Endothelial cell of umbilical vein (primary cell): ENCODE data around the gene PPP1R12C. TPM values are rescaled to one million over a fixed set of nuclear protein-coding genes. Genes with fewer than 3 reads are reported as not detected.
"Not testable (repeated sequence)": the region's sequence is repeated elsewhere in the genome, so short reads cannot be mapped to it uniquely, and the experiment has no call there.

Experiments
- BruUV-seq: library from RNA; stranded (reverse); fragments of 400-500 nt; replicated peaks from 2 replicates; lab custom pipeline; 2021; lab: Mats Ljungman, UMichigan
- CTCF ChIA-PET: fragments of 300-600, 350-600 bp; sonication (Branson Sonifier 250); formaldehyde crosslinking; loops from one replicate; lab custom pipeline; 2021; ENCODE audit warnings: antibody characterized with exemption, inconsistent platforms; lab: Charles Lee
- POLR2A ChIA-PET: fragments of 300-600, 350-600 bp; sonication (Branson Sonifier 250); formaldehyde crosslinking; loops from one replicate; lab custom pipeline; 2021; ENCODE audit warnings: antibody characterized with exemption, inconsistent platforms; lab: Charles Lee
- DNase-seq: peaks from one replicate; pipeline ENCODE4 v3.0.0-alpha.2; 2011; ENCODE audit warnings: low read depth, low spot score
- FAIRE-seq: peaks from 2 replicates; lab custom pipeline; 2011; peaks lifted over from hg19 to GRCh38; lab: Jason Lieb, UNC
- H2AFZ ChIP-seq: 2 replicates; pipeline ENCODE4 v1.6.0; 2012; ENCODE audit warnings: low read depth, low read length, control low read depth, inconsistent platforms
- H3K27ac ChIP-seq: 2 replicates; pipeline ENCODE4 v1.5.1; 2011; ENCODE audit warnings: low read depth, mild to moderate bottlenecking, control low read depth, low read length, moderate library complexity; ENCODE audit not compliant: insufficient read depth
- H3K27me3 ChIP-seq, 2 experiments: 2 replicates each; pipeline versions ENCODE4 v1.6.0 to v1.6.1; 2011; ENCODE audit warnings: low read length in 2 of 2, mixed read lengths in 1 of 2; ENCODE audit not compliant: control insufficient read depth in 2 of 2, insufficient read depth in 2 of 2
- H3K36me3 ChIP-seq, 2 experiments: 2 replicates in 1 of 2; 3 replicates in 1 of 2; pipeline ENCODE4 v1.5.1; 2011; ENCODE audit warnings: low read length in 2 of 2, mild to moderate bottlenecking in 1 of 2, moderate library complexity in 1 of 2; ENCODE audit not compliant: control insufficient read depth in 2 of 2, insufficient read depth in 2 of 2; ENCODE audit errors: extremely low read depth in 1 of 2
- H3K4me1 ChIP-seq: 3 replicates; pipeline ENCODE4 v1.5.1; 2011; ENCODE audit warnings: mild to moderate bottlenecking, low read length; ENCODE audit not compliant: control insufficient read depth, insufficient read depth; ENCODE audit errors: extremely low read depth
- H3K4me2 ChIP-seq: 2 replicates; pipeline ENCODE4 v1.6.1; 2011; ENCODE audit warnings: low read length, control low read depth, mixed read lengths; ENCODE audit not compliant: insufficient read depth
- H3K4me3 ChIP-seq, 3 experiments: fragments of 200-600 bp in 1 of 3; sonication (generic), shearing (Covaris generic) in 1 of 3; replicated peaks in 1 of 3; 2 replicates each; pipeline ENCODE4 v1.5.1; 2011 to 2016; ENCODE audit warnings: control low read depth in 3 of 3, low read length in 3 of 3, mild to moderate bottlenecking in 2 of 3, inconsistent platforms in 1 of 3, low read depth in 1 of 3, moderate library complexity in 1 of 3; ENCODE audit not compliant: insufficient read depth in 1 of 3
- H3K79me2 ChIP-seq: 2 replicates; pipeline ENCODE4 v1.6.0; 2012; ENCODE audit warnings: low read length, inconsistent platforms; ENCODE audit not compliant: control insufficient read depth, insufficient read depth
- H3K9ac ChIP-seq: replicated peaks from 2 replicates; pipeline ENCODE3; 2011; ENCODE audit warnings: low read length, control low read depth; ENCODE audit not compliant: insufficient read depth; ENCODE audit errors: extremely low read depth
- H3K9me1 ChIP-seq: replicated peaks from 3 replicates; pipeline ENCODE4 v1.6.0; 2011; ENCODE audit warnings: mild to moderate bottlenecking, low read length; ENCODE audit not compliant: control insufficient read depth, insufficient read depth; ENCODE audit errors: extremely low read depth
- H3K9me3 ChIP-seq: replicated peaks from 2 replicates; pipeline ENCODE4 v1.5.1; 2012; ENCODE audit warnings: low read length, inconsistent platforms; ENCODE audit not compliant: control insufficient read depth, insufficient read depth
- H4K20me1 ChIP-seq: replicated peaks from 2 replicates; pipeline ENCODE3; 2011; ENCODE audit warnings: mild to moderate bottlenecking, low read length; ENCODE audit not compliant: control insufficient read depth, insufficient read depth; ENCODE audit errors: extremely low read depth
- CTCF ChIP-seq, 2 donors: IDR thresholded peaks; 1 replicate in 1 of 2; 2 replicates in 1 of 2; pipeline ENCODE4 v1.5.1; 2011; ENCODE audit warnings: low read length in 2 of 2, mild to moderate bottlenecking in 2 of 2, moderate library complexity in 2 of 2, control low read depth in 1 of 2, inconsistent platforms in 1 of 2, low read depth in 1 of 2; ENCODE audit not compliant: insufficient read depth in 1 of 2; ENCODE audit errors: extremely low read depth in 1 of 2
- EZH2 ChIP-seq: IDR thresholded peaks from 2 replicates; pipeline ENCODE4 v1.6.1; 2012; ENCODE audit warnings: borderline replicate concordance, low read depth, mild to moderate bottlenecking, moderate library complexity, low read length, inconsistent platforms; ENCODE audit not compliant: severe bottlenecking
- FOS ChIP-seq: IDR thresholded peaks from 2 replicates; pipeline ENCODE4 v1.6.1; 2011; ENCODE audit warnings: mild to moderate bottlenecking, low read length, moderate library complexity, borderline replicate concordance; ENCODE audit not compliant: insufficient read depth
- GATA2 ChIP-seq: IDR thresholded peaks from 2 replicates; pipeline ENCODE4 v1.7.0; 2011; ENCODE audit warnings: low read depth, mild to moderate bottlenecking, moderate library complexity, mixed read lengths, low read length; ENCODE audit not compliant: insufficient read length, insufficient read depth
- JUN ChIP-seq: IDR thresholded peaks from 2 replicates; pipeline ENCODE4 v1.6.1; 2011; ENCODE audit warnings: borderline replicate concordance, low read depth; ENCODE audit not compliant: insufficient read length, insufficient read depth
- MAX ChIP-seq: IDR thresholded peaks from 2 replicates; pipeline ENCODE4 v1.6.1; 2011; ENCODE audit not compliant: insufficient read depth, insufficient read length
- MYC ChIP-seq: IDR thresholded peaks from one replicate; pipeline ENCODE4 v1.6.1; 2011; ENCODE audit warnings: mild to moderate bottlenecking, low read depth, low read length
- POLR2A ChIP-seq: IDR thresholded peaks from 2 replicates; pipeline ENCODE4 v1.6.1; 2012; ENCODE audit warnings: low read depth, mild to moderate bottlenecking, control low read depth, low read length
- POLR2AphosphoS5 ChIP-seq: IDR thresholded peaks from 2 replicates; pipeline ENCODE4 v1.6.1; 2012; ENCODE audit warnings: low read depth, mild to moderate bottlenecking, control low read depth, low read length, moderate library complexity; ENCODE audit not compliant: insufficient read depth
- dilution Hi-C: fragments of 300-500 bp; cut with MboI; formaldehyde crosslinking; loops from one replicate; pipeline ENCODE4 v1.15.0; 2019; ENCODE audit warnings: low sequenced_read_pairs; ENCODE audit not compliant: extremely low pct_ligation_motif_present
- intact Hi-C: fragments of 100-400 bp; cut with micrococcal nuclease; formaldehyde crosslinking; loops from one replicate; pipeline ENCODE4 v1.10.0; 2022
- polyA plus RNA-seq, 4 experiments: library from polyadenylated mRNA; depleted of rRNA in 3 of 4; stranded (reverse) in 3 of 4; unstranded in 1 of 4; fragments of >200 nt; gene quantifications; 2 replicates each; pipeline versions ENCODE4 v1.2.1 to v1.2.3, GENCODE V29; 2011 to 2012; ENCODE audit warnings: missing spikeins in 1 of 4
- total RNA-seq: library from RNA; stranded (reverse); gene quantifications from 2 replicates; pipeline ENCODE4 v1.2.3, GENCODE V29; 2021

Gene PPP1R12C
- total and polyA plus RNA-seq, 2 donors (not counting 3 experiments of a cell fraction or from before 2014, with no cell fraction given), result 69.5 to 149 TPM

GRCh38 chr19:55156202-55157063 lies 39.0 kb upstream of the PPP1R12C start:
- Histone ChIP-seq H3K9ac (no peak overlapping the region), H3K4me1 (peaks cover 4% of the 10 kb centered on the region), H2AFZ (no peak overlapping the region), H3K27ac (no peak overlapping the region), H3K4me2 (no peak overlapping the region), H3K4me3 (no peak overlapping the region), H3K27me3 (peaks cover 8 to 9% of the 10 kb centered on the region in 2 experiments), H3K36me3 (no peaks in the 10 kb centered on the region), H3K9me1 (no peaks in the 10 kb centered on the region), H3K9me3 (no peaks in the 10 kb centered on the region), H4K20me1 (no peaks in the 10 kb centered on the region), H3K79me2 (no peaks in the 10 kb centered on the region)
- BruUV-seq, result no TSS peak
- FAIRE-seq (peak; percentile 15), DNase-seq (no peak)
- dilution Hi-C loops, result no loop called here
- intact Hi-C loops, result no loop called here
- TF ChIP-seq EZH2 (no peak), JUN (no peak), MAX (no peak), POLR2A (no peak), FOS (no peak), GATA2 (no peak), CTCF (IDR thresholded peaks at IDR 0.05; ENCODE audit: extremely low read depth in 1 of 2, insufficient read depth in 1 of 2, low read depth in 1 of 2, low read length in 2 of 2) (no peak), MYC (no peak), POLR2AphosphoS5 (no peak)
- CTCF ChIA-PET, result interaction anchor here (0.9 kb wide), 2 partner anchors 9 to 15 kb away, joined by 3 to 5 read pairs; partner anchors contain the start of gene DNAAF3
- POLR2A ChIA-PET, result no interaction called here

- DNase-seq, H3K4me1 ChIP-seq, H3K36me3 ChIP-seq, H3K79me2 ChIP-seq, H2AFZ ChIP-seq, H3K9me1 ChIP-seq, BruUV-seq, H3K27ac ChIP-seq, H3K9me3 ChIP-seq, dilution Hi-C loops, H3K4me3 ChIP-seq, FAIRE-seq, H4K20me1 ChIP-seq, H3K27me3 ChIP-seq, H3K9ac ChIP-seq, intact Hi-C loops, H3K4me2 ChIP-seq, POLR2A ChIA-PET: not testable (repeated sequence)
- CTCF ChIA-PET, result interaction anchor here (0.9 kb wide), 2 partner anchors 10 to 14 kb away, joined by 3 to 5 read pairs; partner anchors contain the start of gene DNAAF3
Observed at GRCh38 chr19:55155784-55156183, 38.3 kb upstream of the PPP1R12C start.
